Measurements from ENCODE around the gene CCDC177.

- TF ChIP-seq, protein P1, sequence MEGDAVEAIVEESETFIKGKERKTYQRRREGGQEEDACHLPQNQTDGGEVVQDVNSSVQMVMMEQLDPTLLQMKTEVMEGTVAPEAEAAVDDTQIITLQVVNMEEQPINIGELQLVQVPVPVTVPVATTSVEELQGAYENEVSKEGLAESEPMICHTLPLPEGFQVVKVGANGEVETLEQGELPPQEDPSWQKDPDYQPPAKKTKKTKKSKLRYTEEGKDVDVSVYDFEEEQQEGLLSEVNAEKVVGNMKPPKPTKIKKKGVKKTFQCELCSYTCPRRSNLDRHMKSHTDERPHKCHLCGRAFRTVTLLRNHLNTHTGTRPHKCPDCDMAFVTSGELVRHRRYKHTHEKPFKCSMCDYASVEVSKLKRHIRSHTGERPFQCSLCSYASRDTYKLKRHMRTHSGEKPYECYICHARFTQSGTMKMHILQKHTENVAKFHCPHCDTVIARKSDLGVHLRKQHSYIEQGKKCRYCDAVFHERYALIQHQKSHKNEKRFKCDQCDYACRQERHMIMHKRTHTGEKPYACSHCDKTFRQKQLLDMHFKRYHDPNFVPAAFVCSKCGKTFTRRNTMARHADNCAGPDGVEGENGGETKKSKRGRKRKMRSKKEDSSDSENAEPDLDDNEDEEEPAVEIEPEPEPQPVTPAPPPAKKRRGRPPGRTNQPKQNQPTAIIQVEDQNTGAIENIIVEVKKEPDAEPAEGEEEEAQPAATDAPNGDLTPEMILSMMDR (IDR thresholded peaks at IDR 0.05; ENCODE audit: poor library complexity, severe bottlenecking) = no peak
- TF ChIP-seq REST (IDR thresholded peaks at IDR 0.05; ENCODE audit: borderline replicate concordance) = no peak
- TF ChIP-seq EP300 (conservative IDR thresholded peaks at IDR 0.05; ENCODE audit: poor library complexity, severe bottlenecking) = no peak
- TF ChIP-seq EZH2 (IDR thresholded peaks at IDR 0.05; ENCODE audit: borderline replicate concordance, insufficient read depth, low read length, poor library complexity, severe bottlenecking) = no peak
- no peak for TF ChIP-seq SMC3 (conservative IDR thresholded peaks at IDR 0.05; ENCODE audit: poor library complexity)
- no peak for TF ChIP-seq POLR2AphosphoS5 (IDR thresholded peaks at IDR 0.05)
- no peak for TF ChIP-seq TAF1 (IDR thresholded peaks at IDR 0.05; ENCODE audit: low read depth)
Measured at GRCh38 chr14:69553252-69553651, 21.4 kb downstream of the CCDC177 start.
